GM18520 (cell line): Measurements from ENCODE around the gene FGFR1OP2.
A peak's percentile ranks its signal among the peaks of the same experiment; 100 is the strongest.
"Not testable (repeated sequence)": the region's sequence is repeated elsewhere in the genome, so short reads cannot be mapped to it uniquely, and the experiment has no call there.

Experiments used
- ATAC-seq: cut with Tn5 transposase; IDR thresholded peaks from one replicate; pipeline ENCODE4 v1.9.1; 2021; ENCODE audit not compliant: unreplicated experiment

The FGFR1OP2 gene

GRCh38 chr12:26940516-26941214 lies 2.4 kb downstream of the FGFR1OP2 start:
- ATAC-seq, result no peak

- no peak for ATAC-seq
These were observed 2.9 kb downstream of the FGFR1OP2 start for GRCh38 chr12:26941215-26941594.

- ATAC-seq, result no peak
These were observed 10.0 kb downstream of the FGFR1OP2 start for GRCh38 chr12:26948309-26948708.

GRCh38 chr12:26953447-26953846 lies 15.2 kb downstream of the FGFR1OP2 start:
- no peak for ATAC-seq

- no peak for ATAC-seq
These were observed 15.8 kb downstream of the FGFR1OP2 start for GRCh38 chr12:26954027-26954426.

GRCh38 chr12:26961391-26961790 lies 23.1 kb downstream of the FGFR1OP2 start:
- ATAC-seq, result not testable (repeated sequence)

GRCh38 chr12:26961803-26962202 lies 23.5 kb downstream of the FGFR1OP2 start:
- no peak for ATAC-seq

GRCh38 chr12:26963413-26963812 lies 25.1 kb downstream of the FGFR1OP2 start:
- no peak for ATAC-seq

- ATAC-seq, result no peak
These were observed 28.6 kb downstream of the FGFR1OP2 start for GRCh38 chr12:26966842-26967241.

GRCh38 chr12:26970136-26970535 lies 31.9 kb downstream of the FGFR1OP2 start:
- ATAC-seq, result no peak

- ATAC-seq, result peak; percentile 94
These were observed 33.7 kb downstream of the FGFR1OP2 start for GRCh38 chr12:26971963-26972362.

GRCh38 chr12:26976687-26977086 lies 38.4 kb downstream of the FGFR1OP2 start:
- ATAC-seq, result no peak

- no peak for ATAC-seq
These were observed 40.5 kb downstream of the FGFR1OP2 start for GRCh38 chr12:26978801-26979200.

- no peak for ATAC-seq
These were observed 41.5 kb downstream of the FGFR1OP2 start for GRCh38 chr12:26979733-26980132.

GRCh38 chr12:26982866-26983265 lies 44.6 kb downstream of the FGFR1OP2 start:
- ATAC-seq, result no peak

GRCh38 chr12:26987634-26988424 lies 49.6 kb downstream of the FGFR1OP2 start:
- ATAC-seq, result no peak

- no peak for ATAC-seq
These were observed 50.4 kb downstream of the FGFR1OP2 start for GRCh38 chr12:26988703-26989102.

GRCh38 chr12:26989873-26990272 lies 51.6 kb downstream of the FGFR1OP2 start:
- ATAC-seq, result no peak

- no peak for ATAC-seq
These were observed 53.6 kb downstream of the FGFR1OP2 start for GRCh38 chr12:26991826-26992225.

GRCh38 chr12:26994109-26994508 lies 55.8 kb downstream of the FGFR1OP2 start:
- ATAC-seq, result no peak

- ATAC-seq, result no peak
These were observed 57.4 kb downstream of the FGFR1OP2 start for GRCh38 chr12:26995706-26996105.

GRCh38 chr12:26997003-26997402 lies 58.7 kb downstream of the FGFR1OP2 start:
- no peak for ATAC-seq
